DND-41 (cell line): ENCODE data around the gene SLC35F6.

Experiments
- ATAC-seq: fragments of 200-7000 bp; cut with Tn5 transposase; 3 replicates; pipeline ENCODE4 v1.9.1; 2021; ENCODE audit warnings: low read depth; ENCODE audit not compliant: insufficient read depth
- DNase-seq: peaks from one replicate; pipeline ENCODE4 v3.0.0-alpha.2; 2020
- H2AFZ ChIP-seq: 2 replicates; pipeline ENCODE4 v1.6.0; 2012; ENCODE audit warnings: low read depth, low read length
- H3K27ac ChIP-seq: 2 replicates; pipeline ENCODE4 v1.5.1; 2012; ENCODE audit warnings: low read length, inconsistent platforms
- H3K27me3 ChIP-seq: fragments of 200-600 bp; sonication (generic); 2 replicates; pipeline ENCODE4 v1.6.0; 2012; ENCODE audit warnings: low read length, mild to moderate bottlenecking, inconsistent platforms; ENCODE audit not compliant: insufficient read depth, poor library complexity
- H3K36me3 ChIP-seq: 2 replicates; pipeline ENCODE4 v1.5.1; 2012; ENCODE audit warnings: low read length, inconsistent platforms; ENCODE audit not compliant: insufficient read depth
- H3K4me1 ChIP-seq: 2 replicates; pipeline ENCODE4 v1.5.1; 2012; ENCODE audit warnings: mild to moderate bottlenecking, low read length; ENCODE audit not compliant: insufficient read depth
- H3K4me2 ChIP-seq: 2 replicates; pipeline ENCODE4 v1.6.0; 2012; ENCODE audit warnings: mild to moderate bottlenecking, moderate library complexity, low read length, inconsistent platforms; ENCODE audit not compliant: insufficient read depth
- H3K4me3 ChIP-seq, 2 experiments: fragments of 200-600 bp in 1 of 2; shearing (Covaris generic) in 1 of 2; 2 replicates each; pipeline ENCODE4 v1.5.1; 2012 to 2016; ENCODE audit warnings: inconsistent platforms in 2 of 2, low read length in 2 of 2, mild to moderate bottlenecking in 2 of 2, low read depth in 1 of 2, moderate library complexity in 1 of 2
- H3K79me2 ChIP-seq: 2 replicates; pipeline ENCODE4 v1.6.0; 2012; ENCODE audit warnings: low read length, inconsistent platforms; ENCODE audit not compliant: insufficient read depth
- H3K9ac ChIP-seq: 2 replicates; pipeline ENCODE4 v1.6.0; 2012; ENCODE audit warnings: low read depth, mild to moderate bottlenecking, inconsistent platforms, low read length, moderate library complexity
- H3K9me3 ChIP-seq: 2 replicates; pipeline ENCODE4 v1.5.1; 2012; ENCODE audit warnings: low read length, moderate library complexity, mild to moderate bottlenecking, inconsistent platforms; ENCODE audit not compliant: insufficient read depth, severe bottlenecking
- H4K20me1 ChIP-seq: 2 replicates; pipeline ENCODE4 v1.6.0; 2012; ENCODE audit warnings: low read length; ENCODE audit not compliant: insufficient read depth
- CTCF ChIP-seq: IDR thresholded peaks from 2 replicates; pipeline ENCODE4 v1.5.1; 2012; ENCODE audit warnings: borderline replicate concordance, low read length, moderate library complexity, mild to moderate bottlenecking; ENCODE audit not compliant: poor library complexity, severe bottlenecking; ENCODE audit errors: extremely low read depth
- EZH2 ChIP-seq: IDR thresholded peaks from 3 replicates; pipeline ENCODE4 v1.6.1; 2012; ENCODE audit warnings: borderline replicate concordance, low read depth, mild to moderate bottlenecking, moderate library complexity, low read length, inconsistent platforms; ENCODE audit not compliant: severe bottlenecking

SLC35F6 gene

DNA sequence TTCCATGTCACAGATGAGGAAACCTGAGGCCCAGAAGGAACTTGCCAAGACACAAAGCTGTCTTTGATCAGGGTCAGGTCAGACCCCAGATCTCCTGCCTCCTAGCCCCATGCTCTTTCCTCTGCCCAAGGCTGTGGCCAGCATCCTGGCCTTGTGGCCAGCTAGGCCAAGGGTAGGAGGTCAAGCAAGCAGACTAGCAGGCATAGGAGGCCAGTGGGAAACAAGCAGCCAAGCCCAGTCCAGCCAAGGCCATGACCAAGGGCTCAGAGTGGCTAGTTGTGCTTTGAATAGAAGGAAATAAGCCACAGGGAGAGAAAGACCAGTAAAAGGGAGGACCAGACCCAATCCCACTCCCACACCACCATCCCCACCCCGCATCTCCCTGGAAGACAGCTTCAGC lies 41.2 kb upstream of the SLC35F6 start:
- DNase-seq = no peak
- Histone ChIP-seq H3K27me3 (no peaks in the 10 kb centered on the region), H3K79me2 (no peaks in the 10 kb centered on the region), H3K36me3 (no peaks in the 10 kb centered on the region), H3K4me3 (no peak overlapping the region), H4K20me1 (peaks cover 4% of the 10 kb centered on the region; the same call in 1 of the 2 replicates), H3K9me3 (no peaks in the 10 kb centered on the region), H3K9ac (no peak overlapping the region), H2AFZ (no peak overlapping the region), H3K4me2 (no peak overlapping the region), H3K4me1 (no peaks in the 10 kb centered on the region), H3K27ac (no peak overlapping the region)
- ATAC-seq = no peak
- no peak for TF ChIP-seq EZH2
- no peak for TF ChIP-seq CTCF

GRCh38 chr2:26723475-26723874 lies 40.6 kb upstream of the SLC35F6 start:
- H4K20me1 ChIP-seq = peaks cover 4% of the 10 kb centered on the region; the same call in 1 of the 2 replicates
- no peak overlapping the region for H3K4me3 ChIP-seq
- no peaks in the 10 kb centered on the region for H3K9me3 ChIP-seq
- H3K4me2 ChIP-seq = no peak overlapping the region
- no peak overlapping the region for H3K9ac ChIP-seq
- ATAC-seq (no peak), DNase-seq (no peak)
- TF ChIP-seq CTCF (no peak), EZH2 (no peak)
- H3K27me3 ChIP-seq = no peaks in the 10 kb centered on the region
- no peaks in the 10 kb centered on the region for H3K36me3 ChIP-seq
- H2AFZ ChIP-seq = no peak overlapping the region
- no peaks in the 10 kb centered on the region for H3K79me2 ChIP-seq
- no peak overlapping the region for H3K27ac ChIP-seq
- H3K4me1 ChIP-seq = no peaks in the 10 kb centered on the region

DNA sequence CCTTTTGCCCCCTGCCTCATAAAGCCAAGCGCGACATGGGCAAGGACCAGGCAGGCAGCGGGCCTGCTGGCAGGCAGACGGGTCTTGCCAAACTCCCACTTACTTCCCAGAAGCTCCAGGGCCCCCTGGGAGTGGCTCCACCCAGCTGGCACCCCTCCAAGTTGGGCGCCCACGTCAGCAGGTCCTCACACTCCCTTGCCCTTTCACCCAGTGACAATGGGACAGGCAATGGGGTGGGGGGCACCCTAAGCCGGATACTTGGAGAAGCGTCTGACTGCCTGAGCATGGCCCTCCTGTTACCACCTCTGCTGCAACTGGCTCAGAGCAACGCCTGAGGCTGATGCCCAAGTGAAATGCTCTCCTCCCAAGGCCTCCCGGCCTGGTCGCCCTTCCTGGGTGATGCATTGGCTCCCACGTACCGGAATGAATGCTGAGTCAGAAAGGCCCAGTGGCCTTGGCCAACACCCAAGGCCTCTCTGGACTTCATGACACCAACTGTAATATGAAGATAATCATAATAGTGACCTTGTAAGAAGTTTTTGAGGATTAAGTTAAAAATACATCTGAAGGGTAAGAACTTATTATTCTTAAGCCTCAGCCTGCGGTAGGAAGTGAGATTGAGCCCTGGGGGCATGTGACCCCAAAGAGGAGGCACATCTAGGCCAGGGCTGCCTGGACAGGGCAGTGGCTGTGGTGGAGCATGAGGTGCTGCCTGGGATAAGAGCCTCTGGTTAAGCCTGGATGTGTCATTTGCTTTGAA lies 39.9 kb upstream of the SLC35F6 start:
- Histone ChIP-seq H2AFZ (no peak overlapping the region), H3K27ac (no peak overlapping the region), H3K27me3 (no peaks in the 10 kb centered on the region), H3K4me1 (no peaks in the 10 kb centered on the region), H3K4me3 (no peak overlapping the region), H3K9me3 (no peaks in the 10 kb centered on the region), H3K79me2 (no peaks in the 10 kb centered on the region), H3K4me2 (no peak overlapping the region), H4K20me1 (peaks cover 4% of the 10 kb centered on the region), H3K9ac (no peak overlapping the region), H3K36me3 (no peaks in the 10 kb centered on the region)
- no peak for DNase-seq
- no peak for TF ChIP-seq CTCF
- no peak for TF ChIP-seq EZH2
- ATAC-seq = no peak
